Smooth muscle cell (in vitro differentiated cells): ENCODE results near the gene TXNRD1. TPM values are rescaled to one million over a fixed set of nuclear protein-coding genes. Genes with fewer than 3 reads are reported as not detected.

Source experiments
- DNase-seq: peaks from one replicate; lab custom pipeline; 2025; ENCODE audit not compliant: unreplicated experiment; lab: John Stamatoyannopoulos, UW
- H2AFZ ChIP-seq: fragments of 200-600 bp; sonication (generic); 2 replicates; pipeline ENCODE4 v1.6.0; 2016; ENCODE audit warnings: antibody characterized with exemption, low read depth, mild to moderate bottlenecking
- H3F3A ChIP-seq: fragments of 200-600 bp; sonication (generic); 2 replicates; pipeline ENCODE4 v1.6.0; 2017; ENCODE audit warnings: antibody characterized with exemption, low read depth
- H3K27ac ChIP-seq: fragments of 200-600 bp; sonication (generic); 2 replicates; pipeline ENCODE4 v1.5.1; 2016; ENCODE audit warnings: low read depth, mild to moderate bottlenecking
- H3K27me3 ChIP-seq: fragments of 200-600 bp; sonication (generic); 2 replicates; pipeline ENCODE4 v1.6.1; 2016; ENCODE audit warnings: low read depth, mild to moderate bottlenecking
- H3K36me3 ChIP-seq: fragments of 200-600 bp; sonication (generic); 2 replicates; pipeline ENCODE4 v1.5.1; 2016; ENCODE audit warnings: low read depth
- H3K4me1 ChIP-seq: fragments of 200-600 bp; sonication (generic); 2 replicates; pipeline ENCODE4 v1.5.1; 2016; ENCODE audit warnings: low read depth
- H3K4me2 ChIP-seq: fragments of 200-600 bp; sonication (generic); 2 replicates; pipeline ENCODE4 v1.6.0; 2016; ENCODE audit warnings: mild to moderate bottlenecking
- H3K4me3 ChIP-seq: fragments of 200-600 bp; sonication (generic); 2 replicates; pipeline ENCODE4 v1.5.1; 2016; ENCODE audit warnings: mild to moderate bottlenecking
- H3K79me2 ChIP-seq: fragments of 200-600 bp; sonication (generic); 2 replicates; pipeline ENCODE4 v1.6.0; 2016; ENCODE audit warnings: low read depth, mild to moderate bottlenecking
- H3K9ac ChIP-seq: fragments of 200-600 bp; sonication (generic); 2 replicates; pipeline ENCODE4 v1.6.0; 2016; ENCODE audit warnings: low read depth
- H3K9me3 ChIP-seq: fragments of 200-600 bp; sonication (generic); replicated peaks from 2 replicates; pipeline ENCODE4 v1.5.1; 2016; ENCODE audit warnings: low read depth
- H4K20me1 ChIP-seq: fragments of 200-600 bp; sonication (generic); 2 replicates; pipeline ENCODE4 v1.6.0; 2016; ENCODE audit warnings: low read depth
- WGBS: methylation state at CpG from one replicate; pipeline ENCODE4 v1.1.7; 2016; ENCODE audit warnings: low lambda C conversion rate; 5-methylcytosine and 5-hydroxymethylcytosine counted together
- polyA plus RNA-seq: library from polyadenylated mRNA; unstranded; fragments of >200 nt; fragmentation: Nextera tagmentation; extraction: Ambion mirVana; gene quantifications from 2 replicates; pipeline ENCODE4 v1.2.1, GENCODE V29; 2016
- total RNA-seq: library from RNA; depleted of rRNA; stranded (reverse); fragments of >200 nt; gene quantifications from 2 replicates; pipeline ENCODE4 v1.2.3, GENCODE V29; 2014
- TF ChIP-seq, protein P1 (sequence below): fragments of 200-600 bp; sonication (generic); IDR thresholded peaks from 2 replicates; pipeline ENCODE4 v1.5.1; 2017; ENCODE audit warnings: borderline replicate concordance, mild to moderate bottlenecking, antibody characterized with exemption; ENCODE audit not compliant: insufficient read depth, poor library complexity, severe bottlenecking

TXNRD1 gene
- total and polyA plus RNA-seq, 2 experiments from 2014 or later, result 31.1 to 61.7 TPM

DNA sequence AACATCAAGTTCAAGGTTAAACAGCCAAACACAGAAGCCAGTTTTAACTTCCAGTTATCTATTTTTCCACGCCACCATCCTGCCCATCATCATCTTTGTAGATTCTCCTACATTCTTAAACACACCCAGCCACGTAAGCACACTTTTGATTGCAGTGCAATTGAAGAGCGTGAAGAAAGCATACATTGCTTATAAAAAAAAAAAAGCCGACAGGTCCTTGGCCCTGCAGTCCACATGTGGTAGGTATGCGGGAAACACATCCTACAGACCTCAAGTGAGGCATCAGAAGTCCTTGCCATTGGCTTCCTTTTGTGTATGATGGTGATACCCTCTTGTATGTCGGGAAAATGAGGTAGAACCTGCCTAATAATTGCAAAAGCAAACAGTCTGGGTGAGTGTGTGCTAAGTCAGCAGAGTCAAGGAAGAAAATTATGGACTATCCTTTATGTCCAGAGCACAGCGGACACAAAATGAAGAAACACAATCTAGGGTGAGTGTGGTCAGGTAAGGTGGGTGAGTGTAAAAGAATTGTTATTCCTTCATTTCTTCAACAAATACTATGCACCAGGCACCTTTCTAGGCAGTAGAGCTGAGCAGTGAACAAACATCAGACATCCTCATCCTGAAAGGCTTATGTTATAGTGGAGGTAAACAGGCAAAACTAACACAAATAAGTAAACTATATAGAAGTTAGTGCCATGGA lies 139.4 kb downstream of the TXNRD1 start:
- no peak overlapping the region for H3K27ac ChIP-seq
- H3K9ac ChIP-seq, result no peak overlapping the region
- 87% methylated on average over 7 of the region's 7 CpGs for WGBS
- H3F3A ChIP-seq, result peaks cover 7% of the 10 kb centered on the region
- no peaks in the 10 kb centered on the region for H3K27me3 ChIP-seq
- no peaks in the 10 kb centered on the region for H3K4me1 ChIP-seq
- DNase-seq, result no peak
- H3K36me3 ChIP-seq, result peaks cover 5% of the 10 kb centered on the region
- no peak overlapping the region for H3K4me2 ChIP-seq
- no peak overlapping the region for H2AFZ ChIP-seq
- no peak overlapping the region for H3K4me3 ChIP-seq
- TF ChIP-seq, protein P1, sequence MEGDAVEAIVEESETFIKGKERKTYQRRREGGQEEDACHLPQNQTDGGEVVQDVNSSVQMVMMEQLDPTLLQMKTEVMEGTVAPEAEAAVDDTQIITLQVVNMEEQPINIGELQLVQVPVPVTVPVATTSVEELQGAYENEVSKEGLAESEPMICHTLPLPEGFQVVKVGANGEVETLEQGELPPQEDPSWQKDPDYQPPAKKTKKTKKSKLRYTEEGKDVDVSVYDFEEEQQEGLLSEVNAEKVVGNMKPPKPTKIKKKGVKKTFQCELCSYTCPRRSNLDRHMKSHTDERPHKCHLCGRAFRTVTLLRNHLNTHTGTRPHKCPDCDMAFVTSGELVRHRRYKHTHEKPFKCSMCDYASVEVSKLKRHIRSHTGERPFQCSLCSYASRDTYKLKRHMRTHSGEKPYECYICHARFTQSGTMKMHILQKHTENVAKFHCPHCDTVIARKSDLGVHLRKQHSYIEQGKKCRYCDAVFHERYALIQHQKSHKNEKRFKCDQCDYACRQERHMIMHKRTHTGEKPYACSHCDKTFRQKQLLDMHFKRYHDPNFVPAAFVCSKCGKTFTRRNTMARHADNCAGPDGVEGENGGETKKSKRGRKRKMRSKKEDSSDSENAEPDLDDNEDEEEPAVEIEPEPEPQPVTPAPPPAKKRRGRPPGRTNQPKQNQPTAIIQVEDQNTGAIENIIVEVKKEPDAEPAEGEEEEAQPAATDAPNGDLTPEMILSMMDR, result no peak
- H4K20me1 ChIP-seq, result no peaks in the 10 kb centered on the region
- no peaks in the 10 kb centered on the region for H3K9me3 ChIP-seq
- H3K79me2 ChIP-seq, result no peaks in the 10 kb centered on the region

DNA sequence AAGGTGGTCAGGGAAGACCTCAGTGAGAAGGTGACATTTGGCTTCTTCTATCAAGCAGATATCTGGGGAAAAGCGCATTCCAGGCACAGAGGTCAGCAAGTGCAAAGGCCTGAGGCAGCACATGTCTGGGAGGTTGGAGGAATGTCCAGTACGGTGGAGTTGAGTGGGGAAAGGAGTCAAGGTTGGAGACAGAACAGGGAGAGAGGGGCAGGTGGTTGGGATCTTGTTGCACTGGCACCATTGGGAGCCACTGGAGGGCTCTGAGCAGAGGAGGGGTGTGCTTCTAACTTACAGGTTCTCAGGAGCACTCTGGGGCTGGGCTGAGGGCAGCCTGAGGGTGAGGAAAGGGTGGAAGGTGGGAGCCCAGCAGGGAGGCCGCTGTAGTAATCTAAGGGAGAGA lies 140.1 kb downstream of the TXNRD1 start:
- no peak overlapping the region for H3K27ac ChIP-seq
- H3K4me2 ChIP-seq, result no peak overlapping the region
- no peaks in the 10 kb centered on the region for H3K4me1 ChIP-seq
- no peak overlapping the region for H3K4me3 ChIP-seq
- no peak overlapping the region for H2AFZ ChIP-seq
- H3F3A ChIP-seq, result peaks cover 7% of the 10 kb centered on the region
- H4K20me1 ChIP-seq, result no peaks in the 10 kb centered on the region
- no peak overlapping the region for H3K9ac ChIP-seq
- no peaks in the 10 kb centered on the region for H3K79me2 ChIP-seq
- WGBS, result 85% methylated on average over 3 of the region's 3 CpGs
- peaks cover 5% of the 10 kb centered on the region for H3K36me3 ChIP-seq
- TF ChIP-seq, protein P1, result no peak
- no peaks in the 10 kb centered on the region for H3K9me3 ChIP-seq
- DNase-seq, result no peak
- no peaks in the 10 kb centered on the region for H3K27me3 ChIP-seq

DNA sequence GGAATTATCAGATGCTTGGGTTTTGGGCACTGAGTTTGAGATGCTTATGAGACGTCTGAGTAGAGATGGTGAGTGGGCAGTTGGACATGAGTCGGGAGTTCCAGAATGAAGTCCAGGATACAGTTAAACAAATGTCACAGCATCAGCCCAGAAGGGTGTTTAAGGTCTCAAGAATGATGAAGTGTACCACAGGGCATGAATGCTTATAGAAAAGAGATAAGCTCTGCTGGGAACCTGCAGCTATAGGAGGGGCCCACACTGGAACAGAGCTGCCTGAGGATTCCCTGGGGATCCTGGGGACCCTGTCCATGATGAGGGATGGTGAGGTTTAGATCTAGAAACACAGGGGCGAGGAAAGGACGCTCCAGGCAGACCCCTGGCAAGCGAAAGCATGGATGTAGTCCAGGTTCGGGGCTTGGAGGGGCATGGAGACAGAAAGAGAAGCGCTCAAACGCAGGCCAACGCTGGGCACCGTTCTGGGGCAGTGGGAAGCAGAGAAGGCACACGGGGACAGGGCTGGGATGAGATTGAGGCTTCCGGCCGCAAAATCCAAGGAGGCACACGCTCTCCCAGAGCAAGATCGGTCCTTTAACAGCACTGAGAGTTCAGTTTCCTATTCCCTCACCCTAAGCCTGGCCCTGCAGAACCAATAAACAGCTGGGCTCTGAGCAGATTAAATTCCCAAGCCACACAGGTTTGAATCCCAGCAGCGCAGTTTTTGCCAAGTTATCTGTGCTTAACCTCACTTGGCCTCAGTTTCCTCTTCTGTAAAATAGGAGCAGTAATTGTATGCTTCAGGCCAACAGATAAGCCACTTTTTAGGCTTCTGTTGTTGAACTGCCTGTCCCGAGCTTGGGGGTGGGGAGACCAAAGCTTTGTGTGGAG lies 140.9 kb downstream of the TXNRD1 start:
- H3K79me2 ChIP-seq, result no peaks in the 10 kb centered on the region
- H3K27me3 ChIP-seq, result no peaks in the 10 kb centered on the region
- no peaks in the 10 kb centered on the region for H3K4me1 ChIP-seq
- TF ChIP-seq, protein P1, result no peak
- no peak overlapping the region for H3K9ac ChIP-seq
- H4K20me1 ChIP-seq, result no peaks in the 10 kb centered on the region
- WGBS, result 83% methylated on average over 17 of the region's 17 CpGs
- DNase-seq, result no peak
- no peak overlapping the region for H2AFZ ChIP-seq
- H3K36me3 ChIP-seq, result peaks cover under 1% of the 10 kb centered on the region
- H3F3A ChIP-seq, result peaks cover 7% of the 10 kb centered on the region
- no peak overlapping the region for H3K27ac ChIP-seq
- no peaks in the 10 kb centered on the region for H3K9me3 ChIP-seq
- H3K4me3 ChIP-seq, result no peak overlapping the region
- H3K4me2 ChIP-seq, result no peak overlapping the region
